ENCODE data around the gene PIP5KL1.

The PIP5KL1 gene

GRCh38 chr9:127947841-127948710, 17.5 kb upstream of the PIP5KL1 start:
- no peak for DNase-seq (ENCODE audit: low spot score)

- DNase-seq (ENCODE audit: low spot score), result no peak
Measured at GRCh38 chr9:127946728-127947127, 16.2 kb upstream of the PIP5KL1 start.

- no peak for DNase-seq (ENCODE audit: low spot score)
Measured at GRCh38 chr9:127945942-127946341, 15.4 kb upstream of the PIP5KL1 start.

DNA sequence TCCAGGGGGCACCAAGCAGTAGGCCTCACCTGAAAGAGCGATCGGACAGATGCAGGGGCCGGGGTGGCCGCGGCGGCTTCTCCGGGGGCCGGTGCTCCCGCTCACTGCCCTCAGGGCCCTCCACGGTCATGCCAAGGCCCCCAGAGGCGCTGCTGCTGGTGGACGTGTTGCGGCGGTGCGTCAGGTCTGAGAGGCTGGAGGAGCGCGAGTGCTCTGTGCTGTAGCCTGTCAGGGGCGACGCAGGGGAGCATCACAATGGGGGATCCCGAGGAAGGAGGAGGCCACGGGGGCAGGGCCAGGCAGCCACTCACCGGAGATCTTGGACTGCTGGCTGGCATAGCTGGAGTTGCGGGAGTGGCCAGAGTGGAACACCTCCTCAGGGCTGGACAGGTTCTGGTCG, 14.8 kb upstream of the PIP5KL1 start:
- no peak for DNase-seq (ENCODE audit: low spot score)

DNA sequence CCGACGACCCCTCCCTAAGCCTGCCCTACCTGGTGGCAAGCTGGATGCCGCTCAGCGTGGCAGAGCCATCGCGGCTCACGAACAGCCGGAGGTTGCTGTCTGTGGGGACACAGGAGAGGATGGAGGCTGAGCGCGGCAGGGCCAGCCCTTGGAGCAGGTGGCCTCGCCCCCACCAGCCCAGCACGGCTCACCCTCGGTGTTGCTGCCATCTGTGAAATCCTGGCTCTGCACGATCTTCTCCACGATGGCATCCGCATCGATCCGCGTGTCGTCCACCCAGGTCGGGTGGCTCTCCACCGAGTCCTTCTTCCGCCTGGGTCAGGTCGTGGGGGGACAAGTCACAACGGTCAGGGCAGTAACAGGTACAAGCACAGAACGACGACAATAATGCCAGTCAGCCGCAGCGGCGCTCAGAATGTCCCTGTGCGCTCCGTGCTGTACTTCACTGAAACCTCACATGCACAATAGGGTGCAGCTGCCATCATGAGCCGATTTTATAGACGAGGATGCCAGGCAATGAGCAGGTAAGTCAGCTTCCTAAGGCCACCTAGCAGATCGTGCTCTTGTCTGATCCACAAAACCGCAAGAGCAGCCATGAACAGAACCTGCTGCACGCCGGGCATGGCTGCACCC, 14.1 kb upstream of the PIP5KL1 start:
- DNase-seq (ENCODE audit: low spot score), result no peak

GRCh38 chr9:127943731-127944144, 13.2 kb upstream of the PIP5KL1 start:
- DNase-seq (ENCODE audit: low spot score), result peak; percentile 92

GRCh38 chr9:127943011-127943662, 12.6 kb upstream of the PIP5KL1 start:
- no peak for DNase-seq (ENCODE audit: low spot score)

DNA sequence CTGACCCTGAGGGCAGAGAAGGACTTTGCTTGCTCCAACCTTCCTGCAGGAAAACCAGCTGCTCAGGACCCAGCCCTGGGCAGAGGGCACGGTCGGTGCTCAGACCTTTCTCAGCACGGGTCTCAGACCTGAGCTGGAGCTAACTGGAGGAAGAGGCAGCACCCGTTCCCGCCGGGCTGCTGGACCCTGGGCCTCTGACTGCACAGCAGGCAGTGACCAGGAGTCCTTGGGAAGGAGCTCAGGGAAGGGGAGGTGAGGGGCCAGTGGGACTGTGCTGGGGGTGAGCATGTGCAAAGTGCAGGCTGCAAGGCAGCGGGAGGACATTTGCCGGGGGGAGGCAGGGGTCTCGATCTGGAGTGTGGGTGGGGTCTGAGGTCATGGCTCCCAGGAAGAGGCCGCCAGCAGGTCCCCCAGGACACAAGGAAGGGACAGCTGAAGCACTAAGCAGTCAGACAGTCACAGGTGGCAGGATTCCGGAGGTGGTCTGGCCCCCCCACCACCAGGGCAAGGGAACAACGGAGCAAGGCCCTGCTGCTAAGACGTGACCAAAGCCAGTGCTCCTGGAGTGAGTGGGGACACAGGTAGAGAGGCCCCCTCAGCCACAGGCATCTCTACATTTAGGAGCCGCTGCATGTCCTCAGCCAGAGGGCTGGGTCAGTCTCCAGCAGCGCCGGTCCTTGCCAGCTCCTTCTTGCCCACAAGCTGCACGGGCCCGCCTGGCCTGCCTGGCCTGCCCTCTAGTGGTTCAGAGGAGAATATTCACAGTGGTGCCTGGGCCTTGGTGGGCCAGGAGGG, 11.8 kb upstream of the PIP5KL1 start:
- peak; percentile 87 for DNase-seq (ENCODE audit: low spot score)

GRCh38 chr9:127941961-127942215, 11.3 kb upstream of the PIP5KL1 start:
- DNase-seq (ENCODE audit: low spot score), result no peak

DNA sequence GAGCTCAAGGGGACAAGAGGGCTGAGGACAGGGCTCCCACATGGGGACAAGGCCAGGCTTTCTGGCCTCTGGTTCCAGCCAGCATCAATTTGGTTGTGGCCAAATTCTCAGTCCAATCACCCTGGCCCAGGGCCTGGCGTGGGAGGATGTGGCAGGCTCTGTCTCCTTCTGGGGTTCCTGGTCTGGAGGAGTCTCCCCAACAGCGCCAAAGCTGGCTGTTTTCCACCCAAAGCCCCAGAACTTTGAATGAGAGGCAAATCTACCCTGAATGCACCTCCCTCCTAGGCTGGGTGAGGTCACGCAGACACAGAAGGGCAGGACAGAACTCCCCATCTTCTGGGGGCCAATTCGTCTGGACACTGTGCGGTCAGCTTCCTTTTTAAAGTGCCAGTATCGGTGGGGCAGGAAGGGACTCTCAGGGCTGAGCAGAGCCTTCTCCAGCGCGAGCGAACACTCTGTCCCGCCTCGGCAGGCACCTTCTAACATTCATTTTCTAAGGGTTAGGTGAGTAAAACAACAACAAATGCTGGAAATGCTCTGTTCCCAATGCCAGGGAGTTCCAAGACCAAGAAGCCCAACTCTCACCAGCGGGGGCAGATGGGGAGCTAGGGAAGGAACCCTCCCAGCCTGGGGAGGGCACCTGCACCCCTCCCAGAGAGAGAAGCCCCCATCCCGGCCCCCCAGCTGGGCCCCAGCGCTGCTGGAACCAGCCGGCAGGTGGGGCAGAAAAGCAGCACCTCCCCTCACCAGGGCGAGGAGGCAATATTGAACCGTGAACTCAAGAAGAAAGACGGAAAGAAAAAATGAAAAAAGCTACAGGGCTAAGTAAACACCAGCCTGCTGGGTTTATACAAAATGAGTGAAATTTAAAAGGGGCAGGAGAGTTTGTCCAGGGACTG, 10.7 kb upstream of the PIP5KL1 start:
- no peak for DNase-seq (ENCODE audit: low spot score)

GRCh38 chr9:127940593-127940992, 10.0 kb upstream of the PIP5KL1 start:
- no peak for DNase-seq (ENCODE audit: low spot score)

DNA sequence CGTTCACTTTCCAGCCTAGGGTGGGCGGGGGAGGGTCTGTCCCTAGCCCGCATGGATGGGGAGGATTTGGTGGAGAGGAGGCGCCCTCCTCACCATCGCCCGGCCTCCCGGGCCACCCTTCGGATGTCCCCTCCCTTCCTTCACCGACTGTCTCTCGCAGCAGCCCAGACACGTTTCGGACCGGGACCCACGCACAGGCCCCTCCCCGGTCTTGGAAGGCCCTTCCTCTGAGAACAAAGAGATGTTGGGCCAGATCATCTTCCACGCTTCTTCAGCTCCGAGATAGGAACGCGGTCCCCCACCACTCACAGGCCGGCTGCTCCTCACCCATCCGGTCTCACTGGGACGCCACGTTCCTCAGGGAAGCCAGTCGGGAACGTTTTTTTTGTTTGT, 7.7 kb upstream of the PIP5KL1 start:
- peak; percentile 37 for DNase-seq (ENCODE audit: low spot score)

DNA sequence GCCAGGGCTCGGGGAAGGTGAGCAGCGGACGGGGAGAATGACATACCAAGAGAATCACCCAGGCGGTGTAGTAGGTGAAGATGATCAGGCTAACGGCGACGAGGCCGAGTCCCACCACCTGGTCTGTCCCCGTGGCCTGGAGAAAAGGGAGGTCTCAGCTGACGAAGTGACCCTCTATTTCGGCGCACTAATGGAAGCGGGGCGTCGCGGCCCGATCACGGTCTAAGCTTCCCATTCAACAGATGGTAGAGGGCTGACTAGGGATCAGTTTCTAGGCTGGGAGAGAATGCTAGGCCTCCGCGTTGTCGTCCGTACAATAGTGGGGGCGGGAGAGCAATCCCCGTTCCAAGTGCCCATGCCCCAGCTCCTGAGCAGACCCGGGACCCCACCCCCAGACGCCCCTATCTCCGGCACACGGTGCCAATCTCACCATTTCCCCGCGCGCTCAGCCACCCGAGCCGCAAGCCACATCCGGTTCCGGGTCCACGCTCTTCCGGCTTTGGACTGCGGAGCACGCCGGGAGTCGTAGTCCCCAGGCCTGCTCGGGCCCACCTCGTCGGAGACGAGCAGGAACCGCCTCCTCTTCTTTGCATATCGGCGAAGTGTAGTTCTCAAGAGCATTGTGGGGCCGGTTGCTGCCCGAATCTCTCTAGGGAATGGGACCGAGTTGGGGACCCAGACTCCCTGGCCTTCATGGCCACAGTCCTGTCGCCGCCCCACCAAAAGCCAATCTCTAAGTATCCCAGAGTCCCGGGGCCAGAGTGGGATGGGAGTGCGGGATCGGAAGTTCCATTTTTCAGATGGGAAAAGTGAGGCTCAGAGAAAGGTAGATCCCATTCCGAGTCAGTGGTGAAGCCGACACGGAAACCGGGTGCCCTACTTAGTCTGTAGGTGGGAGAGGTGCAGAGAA, 7.1 kb upstream of the PIP5KL1 start, which contains the start of gene DPM2:
Gene DPM2 (minus strand): TSS at position 467 of the 910 bp plus-strand sequence. CDS start 34 bp downstream, at position 433.
- DNase-seq (ENCODE audit: low spot score), result peak; percentile 87

GRCh38 chr9:127937056-127937387, 6.4 kb upstream of the PIP5KL1 start:
- no peak for DNase-seq (ENCODE audit: low spot score)

DNA sequence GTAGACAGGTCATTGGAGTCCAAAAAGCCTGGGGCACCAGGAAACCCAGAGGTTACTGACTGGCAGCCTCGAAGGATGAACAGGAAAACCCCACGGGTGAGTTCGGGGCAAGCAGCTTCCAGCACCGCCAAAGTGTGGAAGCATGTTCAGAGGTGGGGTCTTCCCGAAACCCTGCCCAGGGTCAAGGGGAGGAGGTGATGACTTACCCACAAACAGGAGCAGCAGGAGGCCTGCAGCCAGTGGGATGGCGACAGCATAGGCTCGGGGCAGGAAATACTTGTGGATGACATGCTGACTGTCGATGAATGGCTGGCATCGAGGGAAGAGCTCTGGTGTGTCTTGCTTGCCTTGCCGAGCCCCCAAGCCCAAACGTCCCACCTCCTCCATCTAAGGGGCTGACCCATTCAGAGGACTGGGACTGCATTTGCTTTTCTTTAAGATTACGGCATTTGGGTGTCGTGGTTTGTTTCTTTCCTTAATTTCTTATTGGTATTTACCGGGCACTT, 5.8 kb upstream of the PIP5KL1 start:
- no peak for DNase-seq (ENCODE audit: low spot score)

GRCh38 chr9:127935765-127936221, 5.2 kb upstream of the PIP5KL1 start:
- no peak for DNase-seq (ENCODE audit: low spot score)

DNA sequence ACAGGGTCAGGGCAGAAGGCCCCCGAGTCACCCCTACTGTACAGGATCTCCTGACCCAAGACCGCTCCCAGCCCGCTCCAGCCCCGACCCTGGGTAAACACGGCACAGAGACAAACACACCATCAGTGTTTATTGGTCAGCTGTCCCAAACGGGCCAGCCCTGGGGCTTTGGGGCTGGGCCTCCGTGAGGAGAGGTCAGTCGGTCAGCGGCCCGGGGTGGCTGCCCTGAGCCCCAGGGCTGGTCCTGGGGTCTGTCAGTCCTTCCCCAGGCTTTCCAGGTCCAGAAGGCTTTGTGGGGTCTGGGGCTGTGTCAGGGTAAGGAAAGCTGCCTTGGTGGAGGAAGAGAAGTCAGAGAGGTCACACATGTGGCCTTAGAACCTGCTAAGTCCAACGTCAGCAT, 4.4 kb upstream of the PIP5KL1 start:
- no peak for DNase-seq (ENCODE audit: low spot score)

GRCh38 chr9:127934248-127934647, 3.7 kb upstream of the PIP5KL1 start:
- no peak for DNase-seq (ENCODE audit: low spot score)

DNA sequence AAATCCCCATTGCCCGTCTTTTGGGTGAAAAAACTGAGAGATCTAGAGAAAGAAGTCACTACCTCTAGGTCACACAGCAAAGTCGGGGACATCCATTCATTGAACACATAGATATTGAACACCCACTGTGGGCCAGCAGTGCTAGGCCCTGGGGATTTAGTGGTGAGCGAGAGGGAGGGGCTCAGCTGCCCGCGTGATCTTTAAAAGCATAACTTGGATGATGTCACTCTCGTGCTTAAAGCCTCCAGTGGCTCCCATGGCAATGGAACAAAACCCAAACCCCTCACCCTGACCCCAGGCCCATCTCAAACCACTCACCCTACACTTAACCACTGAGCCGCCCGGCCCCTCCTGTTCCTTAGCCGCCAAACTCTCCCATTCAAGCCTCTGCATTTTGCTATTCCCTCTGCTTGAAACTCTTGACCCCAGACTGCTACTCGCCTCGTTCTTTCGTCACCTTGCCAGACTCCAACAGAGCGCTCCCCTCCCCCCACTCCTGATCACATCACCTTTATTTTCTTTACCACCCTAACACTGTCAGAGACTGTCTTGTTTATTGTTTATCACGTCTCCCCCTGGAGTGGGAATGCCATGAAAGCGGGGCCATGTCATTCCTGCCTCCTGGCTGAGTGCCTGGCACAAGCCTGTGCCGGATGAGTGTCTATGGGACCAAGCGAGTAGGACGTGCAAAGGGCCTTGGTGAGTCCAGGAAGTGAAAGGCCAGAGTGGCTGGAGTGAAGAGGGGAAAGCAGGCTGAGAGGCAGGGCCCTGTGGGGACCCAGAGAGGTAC, 710 bp upstream of the PIP5KL1 start:
- DNase-seq (ENCODE audit: low spot score), result no peak
